ENCODE data around the gene RBMS1.

RBMS1 gene

GRCh38 chr2:160474891-160475787 is 18.5 kb downstream of the RBMS1 start:
- no peaks in the 10 kb centered on the region for H4K20me1 ChIP-seq (ENCODE audit: insufficient read depth, low read length)
- TF ChIP-seq, protein P1, sequence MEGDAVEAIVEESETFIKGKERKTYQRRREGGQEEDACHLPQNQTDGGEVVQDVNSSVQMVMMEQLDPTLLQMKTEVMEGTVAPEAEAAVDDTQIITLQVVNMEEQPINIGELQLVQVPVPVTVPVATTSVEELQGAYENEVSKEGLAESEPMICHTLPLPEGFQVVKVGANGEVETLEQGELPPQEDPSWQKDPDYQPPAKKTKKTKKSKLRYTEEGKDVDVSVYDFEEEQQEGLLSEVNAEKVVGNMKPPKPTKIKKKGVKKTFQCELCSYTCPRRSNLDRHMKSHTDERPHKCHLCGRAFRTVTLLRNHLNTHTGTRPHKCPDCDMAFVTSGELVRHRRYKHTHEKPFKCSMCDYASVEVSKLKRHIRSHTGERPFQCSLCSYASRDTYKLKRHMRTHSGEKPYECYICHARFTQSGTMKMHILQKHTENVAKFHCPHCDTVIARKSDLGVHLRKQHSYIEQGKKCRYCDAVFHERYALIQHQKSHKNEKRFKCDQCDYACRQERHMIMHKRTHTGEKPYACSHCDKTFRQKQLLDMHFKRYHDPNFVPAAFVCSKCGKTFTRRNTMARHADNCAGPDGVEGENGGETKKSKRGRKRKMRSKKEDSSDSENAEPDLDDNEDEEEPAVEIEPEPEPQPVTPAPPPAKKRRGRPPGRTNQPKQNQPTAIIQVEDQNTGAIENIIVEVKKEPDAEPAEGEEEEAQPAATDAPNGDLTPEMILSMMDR (IDR thresholded peaks at IDR 0.05; ENCODE audit: low read depth, low read length), result no peak
- no peak for TF ChIP-seq EZH2phosphoT487 (IDR thresholded peaks at IDR 0.05; ENCODE audit: low read depth)
- H2AFZ ChIP-seq (ENCODE audit: low read depth, low read length), result no peak overlapping the region

DNA sequence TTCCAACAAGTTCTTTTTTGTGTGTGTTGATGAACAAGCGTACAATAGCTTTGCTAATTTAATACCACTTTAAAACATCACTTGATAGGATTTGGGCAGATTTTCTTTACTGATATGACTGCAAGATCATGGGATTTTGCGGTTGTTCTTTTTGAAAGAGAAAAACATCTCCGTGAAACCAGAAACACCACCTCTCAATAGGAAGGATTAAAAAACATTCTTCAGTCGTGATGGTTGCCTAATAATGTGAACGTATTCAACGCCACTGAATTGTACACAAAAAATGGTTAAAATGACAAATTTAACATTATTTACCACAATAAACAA is 19.3 kb downstream of the RBMS1 start:
- no peaks in the 10 kb centered on the region for H3K9me3 ChIP-seq (ENCODE audit: insufficient read depth, low read length)
- no peaks in the 10 kb centered on the region for H3K4me1 ChIP-seq (ENCODE audit: low read length)
- H3K4me3 ChIP-seq (ENCODE audit: low read length), result no peak overlapping the region
- H3K4me2 ChIP-seq (ENCODE audit: low read length), result no peak overlapping the region
- H3K27me3 ChIP-seq (ENCODE audit: low read depth, low read length), result no peaks in the 10 kb centered on the region
- TF ChIP-seq, protein P1 (IDR thresholded peaks at IDR 0.05; ENCODE audit: low read depth, low read length), result no peak
- TF ChIP-seq EZH2phosphoT487 (IDR thresholded peaks at IDR 0.05; ENCODE audit: low read depth), result no peak
- H2AFZ ChIP-seq (ENCODE audit: low read depth, low read length), result no peak overlapping the region
- H4K20me1 ChIP-seq (ENCODE audit: insufficient read depth, low read length), result no peaks in the 10 kb centered on the region
- no peak overlapping the region for H3K27ac ChIP-seq (ENCODE audit: low read length)
- H3K79me2 ChIP-seq (ENCODE audit: low read length), result no peaks in the 10 kb centered on the region
- no peak overlapping the region for H3K9ac ChIP-seq (ENCODE audit: low read length)
- H3K36me3 ChIP-seq (replicated peaks; ENCODE audit: low read depth, low read length), result no peaks in the 10 kb centered on the region

More at GRCh38 chr2:160474891-160475787, 18.5 kb downstream of the RBMS1 start:
- Histone ChIP-seq H3K4me3 (ENCODE audit: low read length) (no peak overlapping the region), H3K4me2 (ENCODE audit: low read length) (no peak overlapping the region), H3K79me2 (ENCODE audit: low read length) (no peaks in the 10 kb centered on the region), H3K36me3 (replicated peaks; ENCODE audit: low read depth, low read length) (no peaks in the 10 kb centered on the region), H3K27ac (ENCODE audit: low read length) (no peak overlapping the region), H3K4me1 (ENCODE audit: low read length) (no peaks in the 10 kb centered on the region), H3K27me3 (ENCODE audit: low read depth, low read length) (no peaks in the 10 kb centered on the region), H3K9ac (ENCODE audit: low read length) (no peak overlapping the region), H3K9me3 (ENCODE audit: insufficient read depth, low read length) (no peaks in the 10 kb centered on the region)

DNA sequence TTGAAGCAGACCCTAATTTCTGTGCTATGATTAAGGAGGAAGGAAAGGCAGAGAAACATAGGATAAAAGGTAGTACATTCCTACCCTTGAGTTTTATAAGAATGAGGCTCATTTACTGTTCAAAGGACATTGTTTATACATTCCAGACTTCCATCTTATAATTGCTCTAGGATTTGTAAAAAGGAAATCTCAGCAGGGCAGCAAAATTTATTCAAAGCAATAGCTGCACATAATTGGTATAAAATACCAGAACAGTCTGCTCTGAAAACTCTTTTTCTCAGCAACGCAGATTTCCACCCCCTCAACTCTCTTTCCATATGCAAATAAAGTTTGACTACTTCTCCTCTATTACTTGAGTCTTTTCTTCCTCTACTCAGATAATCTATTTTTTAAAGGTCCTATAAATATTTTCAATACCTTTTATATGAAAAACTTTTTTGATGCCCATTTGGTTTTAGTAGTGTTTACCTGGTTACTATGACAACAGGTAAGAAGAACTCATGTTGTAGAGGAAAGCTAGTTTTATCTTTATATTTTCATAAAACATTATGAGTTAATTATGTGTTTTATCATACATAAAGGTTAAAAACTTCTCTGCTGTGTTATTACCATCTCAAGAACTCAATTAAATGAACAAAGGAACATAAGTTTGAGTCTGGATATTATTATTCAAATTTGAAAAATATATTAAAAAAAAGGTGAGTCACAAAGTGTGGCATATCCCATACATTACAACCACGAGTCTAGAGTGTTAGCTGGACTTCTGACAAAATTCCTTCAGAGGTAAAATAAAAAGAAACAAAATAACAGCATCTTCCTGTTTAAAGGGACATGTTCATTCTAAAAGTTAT is 19.9 kb downstream of the RBMS1 start:
- no peaks in the 10 kb centered on the region for H3K27me3 ChIP-seq (ENCODE audit: low read depth, low read length)
- H2AFZ ChIP-seq (ENCODE audit: low read depth, low read length), result no peak overlapping the region
- no peaks in the 10 kb centered on the region for H4K20me1 ChIP-seq (ENCODE audit: insufficient read depth, low read length)
- no peak overlapping the region for H3K4me2 ChIP-seq (ENCODE audit: low read length)
- H3K27ac ChIP-seq (ENCODE audit: low read length), result no peak overlapping the region
- no peak overlapping the region for H3K4me3 ChIP-seq (ENCODE audit: low read length)
- H3K79me2 ChIP-seq (ENCODE audit: low read length), result no peaks in the 10 kb centered on the region
- no peak overlapping the region for H3K9ac ChIP-seq (ENCODE audit: low read length)
- no peaks in the 10 kb centered on the region for H3K4me1 ChIP-seq (ENCODE audit: low read length)
- H3K9me3 ChIP-seq (ENCODE audit: insufficient read depth, low read length), result no peaks in the 10 kb centered on the region
- TF ChIP-seq, protein P1 (IDR thresholded peaks at IDR 0.05; ENCODE audit: low read depth, low read length), result no peak
- no peak for TF ChIP-seq EZH2phosphoT487 (IDR thresholded peaks at IDR 0.05; ENCODE audit: low read depth)
- no peaks in the 10 kb centered on the region for H3K36me3 ChIP-seq (replicated peaks; ENCODE audit: low read depth, low read length)

- H3K4me3 ChIP-seq (ENCODE audit: low read length), result no peak overlapping the region
- H3K4me2 ChIP-seq (ENCODE audit: low read length), result no peak overlapping the region
These were observed 20.8 kb downstream of the RBMS1 start for GRCh38 chr2:160472839-160473251.

More at GRCh38 chr2:160472839-160473251, 20.8 kb downstream of the RBMS1 start:
- Histone ChIP-seq H4K20me1 (ENCODE audit: insufficient read depth, low read length) (no peaks in the 10 kb centered on the region), H3K4me1 (ENCODE audit: low read length) (no peaks in the 10 kb centered on the region), H3K9me3 (ENCODE audit: insufficient read depth, low read length) (no peaks in the 10 kb centered on the region), H3K9ac (ENCODE audit: low read length) (no peak overlapping the region), H2AFZ (ENCODE audit: low read depth, low read length) (no peak overlapping the region), H3K36me3 (replicated peaks; ENCODE audit: low read depth, low read length) (no peaks in the 10 kb centered on the region), H3K27ac (ENCODE audit: low read length) (no peak overlapping the region), H3K27me3 (ENCODE audit: low read depth, low read length) (no peaks in the 10 kb centered on the region), H3K79me2 (ENCODE audit: low read length) (no peaks in the 10 kb centered on the region)
- no peak for TF ChIP-seq EZH2phosphoT487 (IDR thresholded peaks at IDR 0.05; ENCODE audit: low read depth)
- TF ChIP-seq, protein P1 (IDR thresholded peaks at IDR 0.05; ENCODE audit: low read depth, low read length), result no peak

Data from OCI-LY3 (cell line).